Calu3 (cell line): ENCODE results near the gene PROM1. TPM values are rescaled to one million over a fixed set of nuclear protein-coding genes. Genes with fewer than 3 reads are reported as not detected.

ENCODE experiments used
- BruUV-seq: library from RNA; stranded (reverse); fragments of 400-500 nt; replicated peaks from 2 replicates; lab custom pipeline; 2021; lab: Mats Ljungman, UMichigan
- CTCF ChIA-PET: fragments of 300-600 bp; sonication (Branson Sonifier 250); formaldehyde crosslinking; loops from one replicate; lab custom pipeline; 2022; ENCODE audit warnings: antibody characterized with exemption; lab: Charles Lee
- DNase-seq: peaks from one replicate; pipeline ENCODE4 v3.0.0; 2022
- H3K27ac Mint-ChIP-seq: one replicate; pipeline ENCODE4 v1.8.0; 2022; ENCODE audit warnings: mixed read lengths; ENCODE audit not compliant: unreplicated experiment
- H3K27me3 Mint-ChIP-seq: one replicate; pipeline ENCODE4 v1.8.0; 2022; ENCODE audit warnings: mixed read lengths; ENCODE audit not compliant: unreplicated experiment
- H3K36me3 Mint-ChIP-seq: one replicate; pipeline ENCODE4 v1.8.0; 2022; ENCODE audit warnings: mild to moderate bottlenecking, moderate library complexity, mixed read lengths; ENCODE audit not compliant: insufficient read depth, unreplicated experiment
- H3K4me1 Mint-ChIP-seq: one replicate; pipeline ENCODE4 v1.8.0; 2022; ENCODE audit warnings: mild to moderate bottlenecking, low read depth, mixed read lengths; ENCODE audit not compliant: unreplicated experiment
- H3K4me3 Mint-ChIP-seq: one replicate; pipeline ENCODE4 v1.8.0; 2022; ENCODE audit warnings: mild to moderate bottlenecking, low read depth, moderate library complexity, mixed read lengths; ENCODE audit not compliant: unreplicated experiment
- H3K9me3 Mint-ChIP-seq: one replicate; pipeline ENCODE4 v1.8.0; 2022; ENCODE audit warnings: low read depth, mixed read lengths; ENCODE audit not compliant: unreplicated experiment
- CTCF ChIP-seq: fragments of 200-600 bp; IDR thresholded peaks from one replicate; pipeline ENCODE4 v1.8.0; 2022; ENCODE audit warnings: antibody characterized with exemption; ENCODE audit not compliant: unreplicated experiment
- intact Hi-C: fragments of 100-400 bp; cut with micrococcal nuclease; formaldehyde crosslinking; loops from one replicate; pipeline ENCODE4 v1.10.0; 2022; ENCODE audit not compliant: unreplicated experiment
- total RNA-seq: library from RNA; stranded (reverse); gene quantifications from 2 replicates; pipeline ENCODE4 v1.2.3, GENCODE V29; 2022

PROM1 gene
- total RNA-seq, 1 experiment from 2014 or later: 73.9 TPM

GRCh38 chr4:15938640-15939039, 145.2 kb downstream of the PROM1 start, which contains the start of gene FGFBP1:
Gene FGFBP1, minus strand, starts transcription at chr4:15938740. Its CDS starts 2,108 bp downstream, at chr4:15936632.
- Mint-ChIP-seq H3K4me3 (peak within 1 kb of the TSS; percentile 45), H3K27ac (peak within 1 kb of the TSS; percentile 47), H3K9me3 (no peaks in the 10 kb centered on the region), H3K4me1 (peaks cover 23% of the 10 kb centered on the region), H3K27me3 (no peaks in the 10 kb centered on the region), H3K36me3 (no peaks in the 10 kb centered on the region)
- TF ChIP-seq CTCF: no peak
- no TSS peak for BruUV-seq
- intact Hi-C loops: no loop called here
- CTCF ChIA-PET: interaction anchor here (1.5 kb wide), 1 partner anchor 56 kb away, joined by 5 read pairs; no protein-coding TSS in a partner anchor
- DNase-seq: no peak

DNA sequence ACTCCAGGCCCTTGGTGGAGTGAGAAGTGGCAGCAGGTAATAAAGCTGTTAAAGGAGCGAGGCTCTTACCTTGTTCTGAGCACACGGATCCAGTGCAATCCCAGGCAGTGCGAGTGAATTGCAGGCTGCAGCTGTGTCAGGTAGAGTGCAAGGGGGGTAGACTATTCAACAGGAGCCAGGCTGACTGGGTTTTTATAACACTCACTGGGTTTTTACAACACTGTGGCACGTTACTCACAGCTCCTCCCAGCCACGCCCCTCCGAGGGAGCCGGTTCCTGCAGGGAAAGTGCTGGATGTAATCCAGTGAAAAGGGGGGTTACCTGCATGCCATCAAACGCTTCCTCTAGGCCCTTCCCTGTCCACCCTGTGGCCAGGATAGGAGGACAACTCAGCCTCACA, 145.6 kb downstream of the PROM1 start:
- Mint-ChIP-seq H3K27me3 (no peaks in the 10 kb centered on the region), H3K9me3 (no peaks in the 10 kb centered on the region), H3K27ac (peak overlapping the region; percentile 47), H3K4me3 (peak overlapping the region; percentile 45), H3K4me1 (peaks cover 23% of the 10 kb centered on the region), H3K36me3 (no peaks in the 10 kb centered on the region)
- peak; percentile 58 for DNase-seq
- no TSS peak for BruUV-seq
- intact Hi-C loops: no loop called here
- CTCF ChIA-PET: interaction anchor here (0.5 to 1.5 kb wide), 2 partner anchors 56 to 235 kb away, joined by 5 read pairs; partner anchors contain the start of gene BST1
- no peak for TF ChIP-seq CTCF

DNA sequence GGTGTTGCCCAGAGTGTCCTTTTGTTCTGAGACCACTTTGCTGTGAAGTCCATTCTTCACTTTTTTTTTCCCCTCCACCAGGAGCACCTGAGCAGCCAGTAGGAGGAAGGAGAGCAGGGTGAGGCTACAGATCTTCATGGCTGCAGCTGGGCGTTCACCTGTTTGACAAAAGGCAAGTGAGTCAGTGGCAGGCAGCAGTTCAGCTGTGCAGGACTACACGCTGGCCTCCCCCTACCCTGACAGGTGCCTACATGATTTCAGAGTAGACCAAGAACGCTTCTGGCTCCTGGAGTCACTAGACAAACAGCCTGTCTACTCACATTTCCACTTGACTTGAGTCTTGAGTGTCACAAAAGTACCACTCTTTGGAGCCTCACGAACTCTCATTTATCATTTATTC, 147.3 kb downstream of the PROM1 start:
- BruUV-seq: no TSS peak
- Mint-ChIP-seq H3K9me3 (no peaks in the 10 kb centered on the region), H3K36me3 (no peaks in the 10 kb centered on the region), H3K27me3 (no peaks in the 10 kb centered on the region), H3K4me3 (no peak overlapping the region), H3K4me1 (peaks cover 23% of the 10 kb centered on the region), H3K27ac (no peak overlapping the region)
- no peak for TF ChIP-seq CTCF
- intact Hi-C loops: no loop called here
- CTCF ChIA-PET: no interaction called here
- DNase-seq: no peak

DNA sequence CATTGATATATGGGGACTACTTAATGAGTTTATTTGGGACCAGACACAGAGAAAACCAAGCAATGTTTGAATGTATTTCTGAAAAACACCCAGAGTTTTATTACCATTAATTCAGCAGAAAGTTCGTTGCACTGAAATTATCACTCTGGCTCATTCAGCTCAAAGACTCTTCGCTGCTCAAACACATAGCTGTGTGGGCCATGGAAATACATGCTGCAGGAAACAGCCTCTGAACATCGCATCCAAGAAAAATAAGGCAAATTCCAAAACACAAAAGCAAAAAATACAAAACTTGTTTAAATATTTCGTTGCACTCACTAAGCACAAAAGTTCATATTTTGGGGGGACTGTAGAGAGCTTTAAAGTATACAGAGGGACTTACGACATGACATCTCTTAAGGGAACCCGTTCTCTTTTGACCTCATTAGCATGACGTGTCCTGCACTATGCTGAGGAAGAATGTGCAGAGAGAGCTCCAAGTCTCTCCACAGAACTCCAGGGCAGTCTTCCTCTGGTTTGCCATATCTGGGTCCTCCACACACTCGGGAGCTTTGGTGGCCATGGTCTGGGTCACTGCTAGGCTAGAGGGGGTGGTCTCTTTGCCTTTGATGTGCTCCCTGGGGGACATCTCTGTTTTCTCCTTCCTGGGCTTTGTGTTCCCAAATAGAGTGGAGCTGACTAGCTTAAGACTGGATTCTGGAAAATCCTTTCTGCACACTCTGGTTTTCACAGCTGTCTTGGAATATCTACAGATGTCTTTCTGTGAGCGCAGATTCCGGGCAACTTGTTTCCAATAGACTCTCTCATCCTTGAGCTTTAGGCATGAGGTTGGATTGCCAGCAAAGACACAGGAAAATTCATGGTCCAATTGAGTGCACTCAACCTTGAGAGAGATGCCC, 148.1 kb downstream of the PROM1 start:
- no peak for DNase-seq
- no peak for TF ChIP-seq CTCF
- no TSS peak for BruUV-seq
- CTCF ChIA-PET: no interaction called here
- H3K27ac Mint-ChIP-seq: no peak overlapping the region
- no peaks in the 10 kb centered on the region for H3K27me3 Mint-ChIP-seq
- peaks cover 23% of the 10 kb centered on the region for H3K4me1 Mint-ChIP-seq
- no peak overlapping the region for H3K4me3 Mint-ChIP-seq
- H3K36me3 Mint-ChIP-seq: no peaks in the 10 kb centered on the region
- H3K9me3 Mint-ChIP-seq: no peaks in the 10 kb centered on the region
- intact Hi-C loops: no loop called here
